ENCODE results near the gene B3GALT6.

B3GALT6 gene

DNA sequence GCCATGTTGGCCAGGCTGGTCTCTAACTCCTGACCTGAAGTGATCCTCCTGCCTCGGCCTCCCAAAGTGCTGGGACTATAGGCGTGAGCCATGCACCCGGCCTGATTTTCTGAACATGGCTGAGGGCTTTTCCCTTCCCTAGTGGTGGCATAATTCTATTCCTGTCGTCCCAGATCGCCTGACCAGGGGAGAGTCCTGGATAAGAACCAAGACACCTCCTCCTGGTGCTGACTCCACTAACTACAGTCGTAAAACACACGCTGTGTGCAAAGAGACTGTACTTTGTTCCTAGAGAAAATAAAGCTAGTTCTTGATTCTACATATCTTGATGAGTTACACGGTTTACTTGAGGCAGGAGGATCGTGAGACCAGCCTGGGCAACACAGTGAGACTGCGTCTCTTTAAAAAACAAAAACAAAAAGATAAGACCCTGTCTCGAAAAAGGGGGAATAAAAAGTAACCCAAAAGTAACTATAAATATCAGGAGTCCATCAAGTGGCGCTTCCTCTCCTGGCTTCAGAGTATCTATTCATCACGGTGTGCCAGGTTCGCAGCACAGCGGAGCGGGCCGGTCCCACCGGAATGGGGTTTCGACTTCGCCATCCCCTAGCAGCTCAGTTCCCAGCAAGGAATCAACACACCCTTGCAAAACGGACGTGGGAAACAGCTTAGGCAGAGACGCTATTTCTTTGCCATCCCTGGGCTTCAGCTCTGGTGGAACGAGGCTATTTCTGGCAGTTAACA is 1.2 kb upstream of the B3GALT6 start:
- DNase-seq (ENCODE audit: low read depth in 4 of 4, low spot score in 1 of 4) = no peak

DNA sequence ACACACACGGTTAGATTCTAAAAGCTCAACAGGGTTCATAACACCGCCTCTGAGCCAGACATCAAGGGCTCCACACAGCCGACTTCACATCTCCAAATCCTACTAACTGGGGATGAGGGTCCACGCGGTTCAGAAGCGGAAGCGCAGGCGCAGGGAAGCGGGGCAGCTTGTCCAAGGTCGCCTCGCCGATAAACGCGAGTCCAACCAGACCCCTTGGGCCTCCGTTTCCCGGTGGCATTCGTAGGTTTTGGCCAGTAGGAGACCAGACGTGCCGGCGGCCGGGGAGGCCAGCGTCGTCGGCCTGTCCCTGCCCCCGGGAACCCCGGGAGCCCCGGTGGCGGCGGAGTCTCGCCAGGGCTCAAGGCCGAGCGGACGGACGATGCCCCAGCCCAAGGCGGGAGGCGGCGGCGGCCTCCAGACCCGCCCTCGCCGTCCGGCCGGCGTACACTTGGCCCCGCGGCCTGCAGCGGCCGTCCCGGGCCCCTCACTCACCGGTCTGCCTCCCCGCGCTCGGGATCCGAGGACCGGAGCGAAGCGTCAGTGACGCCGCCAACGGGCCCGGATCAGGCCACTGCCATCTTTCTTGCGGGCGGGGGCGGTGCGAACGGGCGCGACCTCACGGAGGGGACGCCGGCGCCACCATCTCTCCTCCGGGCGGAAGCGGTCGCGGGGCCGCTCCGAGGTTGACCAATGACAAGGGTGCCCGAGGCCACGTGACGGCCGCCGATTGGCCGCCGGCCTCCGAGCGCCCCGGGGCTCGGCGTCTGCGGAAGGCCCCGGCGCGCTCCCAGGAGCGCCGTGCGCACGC is 433 bp upstream of the B3GALT6 start, which contains the start of gene SDF4:
Gene SDF4 (minus strand): TSS at position 602 of the 808 bp plus-strand sequence. CDS start 3,229 bp downstream, outside the sequence.
- peak; percentile 86 to 95 (median 93) for DNase-seq (ENCODE audit: low read depth in 4 of 4, low spot score in 1 of 4)

DNA sequence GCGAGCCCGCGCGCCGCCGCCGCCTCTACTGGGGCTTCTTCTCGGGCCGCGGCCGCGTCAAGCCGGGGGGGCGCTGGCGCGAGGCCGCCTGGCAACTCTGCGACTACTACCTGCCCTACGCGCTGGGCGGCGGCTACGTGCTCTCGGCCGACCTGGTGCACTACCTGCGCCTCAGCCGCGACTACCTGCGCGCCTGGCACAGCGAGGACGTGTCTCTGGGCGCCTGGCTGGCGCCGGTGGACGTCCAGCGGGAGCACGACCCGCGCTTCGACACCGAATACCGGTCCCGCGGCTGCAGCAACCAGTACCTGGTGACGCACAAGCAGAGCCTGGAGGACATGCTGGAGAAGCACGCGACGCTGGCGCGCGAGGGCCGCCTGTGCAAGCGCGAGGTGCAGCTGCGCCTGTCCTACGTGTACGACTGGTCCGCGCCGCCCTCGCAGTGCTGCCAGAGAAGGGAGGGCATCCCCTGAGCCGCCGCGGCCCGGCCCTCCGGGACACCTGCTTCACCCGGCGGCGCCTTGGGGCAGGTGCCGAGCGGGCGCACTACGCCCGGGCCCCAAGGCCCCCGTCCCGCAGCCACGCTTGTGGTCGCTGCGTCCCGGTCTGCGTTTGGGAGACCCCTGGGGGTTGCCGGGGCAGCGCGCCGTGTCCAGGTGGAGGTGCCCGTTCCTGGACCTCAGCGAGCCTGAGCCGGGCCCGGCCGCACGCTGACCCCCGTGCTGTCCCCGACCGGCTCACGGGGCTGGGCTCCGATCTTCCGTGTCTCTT is 944 bp downstream of the B3GALT6 start:
- DNase-seq (ENCODE audit: low read depth in 4 of 4, low spot score in 1 of 4) = no peak

DNA sequence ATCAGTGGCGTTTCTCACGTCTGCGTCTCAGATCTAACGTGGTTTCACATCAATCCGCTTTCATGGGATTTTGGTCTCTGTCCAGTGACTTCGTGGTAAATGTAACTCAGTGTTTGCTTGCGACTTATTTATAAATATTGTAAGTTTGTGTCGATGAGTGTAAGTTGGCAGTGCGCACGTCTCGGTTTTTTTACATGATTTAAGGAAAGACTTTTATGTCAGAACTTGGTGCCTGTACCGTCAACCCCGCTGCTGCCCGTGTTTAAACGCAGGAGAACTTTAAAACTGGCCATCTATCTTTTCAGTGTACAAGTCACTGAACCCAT is 1.5 kb downstream of the B3GALT6 start:
- DNase-seq (ENCODE audit: low read depth in 4 of 4, low spot score in 1 of 4) = no peak

DNA sequence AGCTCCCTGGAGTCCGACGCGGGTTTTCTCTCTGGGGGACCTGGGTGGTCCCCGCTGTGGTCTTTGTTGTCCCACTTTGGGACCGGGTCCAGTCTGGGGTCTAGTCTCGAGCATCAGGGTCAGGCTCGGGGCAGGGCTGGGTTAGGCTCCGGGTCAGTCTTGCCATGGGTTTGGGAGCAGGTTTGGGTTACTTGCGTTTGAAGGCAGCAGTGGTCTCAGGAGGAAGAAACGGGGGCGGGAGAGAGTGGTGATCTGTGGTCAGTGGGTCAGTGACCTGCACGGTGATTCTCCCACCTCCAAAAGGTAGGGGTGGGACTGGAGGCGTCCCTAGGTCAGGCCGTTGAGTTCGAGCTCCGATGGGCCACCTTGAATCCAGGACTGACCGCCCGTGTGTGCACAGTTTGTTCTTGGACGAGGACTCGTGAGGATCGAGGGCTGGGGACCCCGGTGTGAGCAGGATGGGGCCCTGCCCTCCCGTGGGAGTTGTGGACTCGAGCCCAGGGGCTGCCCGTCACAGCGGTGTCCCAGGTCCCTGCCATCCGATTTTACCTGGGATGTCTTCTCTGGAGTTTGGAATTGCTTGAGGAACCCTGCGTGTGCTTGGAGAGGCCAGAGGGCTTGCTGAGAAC is 2.3 kb downstream of the B3GALT6 start:
- DNase-seq (ENCODE audit: low read depth in 4 of 4, low spot score in 1 of 4) = no peak

DNA sequence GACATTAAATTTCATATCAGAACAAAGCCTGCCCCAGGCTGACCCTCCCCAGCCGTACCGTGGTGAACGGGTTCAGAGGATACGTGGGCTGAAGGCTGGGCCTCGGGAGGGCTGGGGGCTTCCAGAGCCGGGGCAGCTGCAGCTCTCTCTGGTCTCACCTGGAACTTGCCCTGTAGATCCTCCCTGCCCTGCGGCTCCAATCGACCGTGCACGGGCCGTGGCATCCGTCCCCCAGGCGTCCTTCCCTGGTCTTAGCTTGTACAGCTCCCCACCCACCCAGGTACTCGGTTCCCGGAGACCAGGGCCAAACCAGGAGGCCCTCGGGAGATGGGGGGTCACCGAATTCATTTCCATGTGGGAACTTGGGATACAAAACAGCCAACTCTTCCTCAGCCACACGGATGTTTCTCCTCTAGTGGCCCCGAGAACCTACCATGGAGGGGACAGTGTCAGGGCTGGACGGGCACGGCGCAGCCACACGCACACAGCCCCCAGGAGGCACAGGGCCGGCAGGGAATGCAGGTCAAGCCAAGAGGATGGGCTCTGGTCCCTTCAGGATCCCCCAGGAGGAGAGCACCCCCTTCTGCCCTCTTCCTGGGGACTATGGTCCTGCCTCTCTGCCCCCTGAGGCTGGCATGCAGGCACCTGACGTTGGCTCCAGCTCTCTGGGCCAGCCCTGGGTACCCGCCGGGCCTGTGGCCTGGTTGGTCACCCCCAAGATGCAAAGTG is 3.1 kb downstream of the B3GALT6 start:
- DNase-seq (ENCODE audit: low read depth in 4 of 4, low spot score in 1 of 4) = no peak

DNA sequence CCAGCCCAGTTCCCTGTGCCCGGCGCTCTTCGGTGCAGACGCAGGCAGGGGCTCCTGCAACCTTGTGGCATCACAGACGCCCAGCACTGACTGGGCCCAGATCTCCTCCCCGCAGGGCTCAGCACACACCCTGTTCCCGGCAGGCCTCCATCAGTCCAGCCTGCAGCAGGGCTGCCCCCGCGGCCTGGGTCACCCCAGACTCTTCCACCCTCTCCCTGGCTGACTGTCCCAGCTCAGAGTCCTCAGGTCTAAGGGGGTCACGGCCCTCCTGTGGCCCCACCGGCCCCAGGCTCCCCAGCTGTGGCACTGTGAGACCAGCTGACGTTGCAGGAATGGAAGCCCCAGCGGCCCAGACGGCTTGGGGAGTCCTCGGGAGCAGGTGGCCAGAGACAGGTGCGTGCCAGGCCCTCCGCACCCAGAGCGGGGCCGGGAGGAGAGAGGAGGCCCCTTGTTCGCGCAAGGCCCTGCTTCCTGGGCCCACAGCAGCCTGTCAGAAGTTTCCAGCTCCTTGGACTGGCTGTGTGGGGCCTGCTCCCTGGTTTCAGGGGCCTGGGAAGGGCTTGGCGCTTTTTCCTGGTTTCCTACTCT is 4.2 kb downstream of the B3GALT6 start:
- DNase-seq (ENCODE audit: low read depth in 4 of 4, low spot score in 1 of 4) = no peak

DNA sequence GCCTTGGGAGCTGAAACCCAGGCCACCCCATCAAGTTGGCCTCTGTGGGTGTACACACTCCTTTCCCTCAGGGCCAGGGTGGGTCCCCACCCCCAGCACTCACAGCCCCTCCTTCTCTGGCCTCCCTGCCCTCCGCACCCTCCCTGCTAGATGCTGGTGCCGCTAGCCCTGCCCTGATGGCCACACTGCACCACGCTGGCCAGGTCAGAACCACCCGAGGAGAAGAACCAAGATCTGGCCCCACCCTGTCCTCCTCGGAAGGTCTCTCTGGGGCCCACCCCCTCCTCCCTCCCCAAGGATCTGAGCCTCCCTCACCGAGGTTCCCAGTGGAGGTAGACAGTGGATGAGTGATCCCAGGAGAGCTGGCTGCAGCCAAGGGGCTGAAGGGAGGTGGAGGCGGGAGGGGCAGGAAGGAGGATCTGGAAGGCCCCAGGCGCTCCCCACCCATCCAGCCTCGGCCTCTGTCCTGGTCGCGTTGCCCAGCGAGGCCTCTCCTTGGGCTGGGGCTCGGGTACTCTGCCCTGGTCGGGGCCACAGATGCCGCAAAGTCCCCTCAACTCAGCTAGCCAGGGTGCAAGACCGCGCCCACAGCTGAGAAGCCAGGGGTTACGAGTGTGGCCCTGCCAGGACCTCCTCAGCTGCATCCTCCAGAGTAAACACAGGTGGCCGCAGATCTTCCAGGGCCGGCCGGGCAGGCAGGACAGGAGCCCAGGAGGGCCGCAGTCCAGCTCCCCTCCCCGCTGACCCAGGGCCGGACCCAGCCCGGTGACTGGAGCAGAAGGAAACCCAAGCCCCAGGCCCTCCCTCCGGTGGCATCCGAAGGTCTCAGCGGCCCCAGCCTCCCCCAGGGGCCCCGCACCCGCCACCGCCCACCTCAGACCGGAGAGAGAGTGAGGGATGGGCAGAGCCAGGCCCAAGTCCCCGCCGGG is 5.2 kb downstream of the B3GALT6 start:
- DNase-seq (ENCODE audit: low read depth in 4 of 4, low spot score in 1 of 4) = no peak

DNA sequence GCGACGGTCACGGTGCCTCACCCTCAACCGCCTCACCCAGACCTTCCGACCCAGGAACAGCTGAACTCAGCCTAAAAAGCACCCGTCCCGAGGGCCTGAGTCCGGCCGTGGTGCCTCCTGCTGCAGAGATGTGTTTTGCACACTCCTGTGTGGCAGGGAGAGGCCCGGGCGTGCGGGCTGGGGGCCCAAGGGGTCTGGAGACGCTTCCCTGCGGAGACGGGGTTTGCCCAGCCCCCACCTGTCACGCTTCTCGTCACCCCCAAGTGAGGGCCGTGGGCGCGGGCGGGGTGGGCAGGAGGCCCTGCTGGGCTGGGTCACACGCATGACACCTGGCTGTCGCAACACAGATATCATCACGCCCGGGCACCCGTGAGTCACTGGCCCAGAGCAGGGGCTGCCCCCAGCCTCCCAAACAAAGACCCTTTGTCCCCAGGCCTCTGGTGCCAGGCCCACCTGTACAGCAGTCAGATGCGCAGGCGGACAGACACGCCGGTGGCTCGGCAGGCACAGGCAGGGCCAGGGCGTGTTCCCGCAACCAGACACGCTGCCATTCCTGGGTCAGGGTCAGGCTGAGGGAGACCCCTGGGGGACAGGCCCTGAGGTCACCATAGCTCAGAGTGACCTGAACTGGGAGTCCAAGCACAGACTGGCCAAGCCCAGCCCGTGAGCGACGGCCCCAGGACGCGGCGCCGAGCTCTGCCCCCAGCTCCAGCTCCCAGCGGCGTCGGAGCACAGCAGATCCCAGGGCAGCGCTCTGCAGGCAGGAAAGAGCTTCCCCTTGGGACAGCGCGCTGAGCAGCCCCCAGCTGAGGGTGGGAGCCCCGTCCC is 6.1 kb downstream of the B3GALT6 start:
- no peak for DNase-seq (ENCODE audit: low read depth in 4 of 4, low spot score in 1 of 4)

DNA sequence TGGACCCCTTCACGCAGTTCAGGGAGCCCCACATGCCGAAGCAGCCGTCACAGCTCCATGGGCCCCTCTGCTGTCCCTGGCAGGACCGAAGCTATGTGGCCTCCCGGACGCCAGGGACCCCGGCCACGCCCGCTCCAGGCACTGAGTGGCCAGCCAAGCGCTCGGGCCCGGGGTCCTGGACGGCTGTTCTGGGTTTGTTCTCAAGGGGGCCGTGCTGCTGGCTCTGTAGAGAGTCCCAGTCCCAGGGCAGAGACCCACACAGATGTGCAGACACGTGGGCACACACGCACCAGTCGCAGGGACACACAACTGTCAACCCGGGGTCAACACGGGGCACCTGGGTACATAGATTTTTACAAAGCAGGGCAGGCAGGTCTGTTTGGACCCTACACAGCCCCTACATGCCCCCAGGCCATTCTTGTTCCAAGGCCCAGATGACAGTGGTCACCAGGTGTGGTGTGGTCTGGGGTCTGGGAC is 6.7 kb downstream of the B3GALT6 start:
- no peak for DNase-seq (ENCODE audit: low read depth in 4 of 4, low spot score in 1 of 4)

DNA sequence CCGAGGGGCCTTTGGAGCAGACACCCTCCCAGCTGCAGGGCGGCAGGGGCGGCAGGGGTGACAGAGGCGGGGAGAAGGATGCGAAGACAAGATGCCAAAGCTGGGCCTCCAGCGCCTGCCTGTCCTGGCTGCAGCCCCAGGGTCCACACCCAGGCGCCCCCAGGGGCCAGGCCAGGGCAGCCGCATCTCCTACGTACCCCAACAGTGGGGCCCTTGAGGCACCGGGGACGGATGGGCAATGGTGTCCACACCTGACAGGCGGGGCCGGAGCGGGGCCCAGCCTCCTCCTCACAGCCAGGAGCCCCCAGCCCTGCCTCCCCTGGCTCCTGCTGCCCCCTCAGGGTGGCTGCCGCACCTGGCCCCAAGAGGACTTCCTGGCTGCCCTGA is 7.2 kb downstream of the B3GALT6 start:
- DNase-seq (ENCODE audit: low read depth in 4 of 4, low spot score in 1 of 4) = no peak

DNA sequence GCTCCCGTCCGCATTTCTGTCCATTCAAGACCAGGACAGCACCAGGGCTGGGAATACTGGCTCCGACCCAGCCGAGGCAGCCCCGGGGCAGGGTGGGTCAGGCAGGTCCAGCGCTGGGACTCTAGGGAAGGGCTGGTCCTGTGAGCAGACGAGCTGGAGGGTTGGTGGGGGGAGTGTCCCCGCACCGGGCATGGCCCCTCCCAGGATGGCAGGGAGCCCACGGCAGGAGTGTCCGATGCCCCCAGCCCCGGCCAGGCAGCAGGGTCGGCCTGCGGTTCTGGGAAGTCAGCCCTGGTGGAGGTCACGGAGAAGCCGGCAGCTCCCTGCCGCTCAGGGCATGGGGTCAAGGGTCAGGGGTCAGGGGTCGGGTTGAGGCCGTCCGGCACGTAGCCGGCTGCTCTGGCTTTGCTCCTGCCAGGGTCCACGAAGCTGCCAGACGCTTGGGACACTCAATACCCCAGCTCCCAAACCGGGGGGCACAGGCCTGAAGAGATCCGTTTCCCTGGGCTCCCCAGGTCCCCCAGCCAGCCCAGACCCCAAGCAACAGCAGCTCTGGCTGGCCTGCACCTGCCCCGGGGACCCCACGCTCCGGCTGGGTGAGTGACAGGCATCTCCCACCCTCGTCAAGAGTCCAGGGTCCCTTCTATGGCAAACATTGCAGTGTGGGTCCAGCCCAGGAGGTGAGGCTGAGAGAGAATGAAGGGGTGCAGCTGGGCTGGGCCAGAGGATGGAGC is 7.7 kb downstream of the B3GALT6 start:
- DNase-seq (ENCODE audit: low read depth in 4 of 4, low spot score in 1 of 4) = no peak

DNA sequence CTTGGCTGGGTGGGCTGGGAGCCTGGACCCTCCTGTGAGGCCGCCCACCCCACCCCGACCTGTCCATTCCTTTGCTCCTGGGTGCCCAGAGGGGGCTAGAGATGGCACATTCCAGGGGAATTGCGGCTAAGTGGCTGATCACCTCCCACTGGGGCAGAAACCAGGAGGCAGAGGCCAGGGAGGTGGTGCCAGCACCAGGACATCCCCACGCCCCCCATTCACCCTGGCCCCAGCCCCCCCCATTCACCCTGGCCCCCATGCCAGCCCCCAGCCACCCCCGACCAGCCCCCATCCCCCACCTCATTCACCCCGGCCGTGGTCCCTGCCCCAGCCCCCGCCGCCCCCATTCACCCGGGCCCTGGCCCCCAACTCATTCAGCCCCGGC is 8.3 kb downstream of the B3GALT6 start:
- no peak for DNase-seq (ENCODE audit: low read depth in 4 of 4, low spot score in 1 of 4)

DNA sequence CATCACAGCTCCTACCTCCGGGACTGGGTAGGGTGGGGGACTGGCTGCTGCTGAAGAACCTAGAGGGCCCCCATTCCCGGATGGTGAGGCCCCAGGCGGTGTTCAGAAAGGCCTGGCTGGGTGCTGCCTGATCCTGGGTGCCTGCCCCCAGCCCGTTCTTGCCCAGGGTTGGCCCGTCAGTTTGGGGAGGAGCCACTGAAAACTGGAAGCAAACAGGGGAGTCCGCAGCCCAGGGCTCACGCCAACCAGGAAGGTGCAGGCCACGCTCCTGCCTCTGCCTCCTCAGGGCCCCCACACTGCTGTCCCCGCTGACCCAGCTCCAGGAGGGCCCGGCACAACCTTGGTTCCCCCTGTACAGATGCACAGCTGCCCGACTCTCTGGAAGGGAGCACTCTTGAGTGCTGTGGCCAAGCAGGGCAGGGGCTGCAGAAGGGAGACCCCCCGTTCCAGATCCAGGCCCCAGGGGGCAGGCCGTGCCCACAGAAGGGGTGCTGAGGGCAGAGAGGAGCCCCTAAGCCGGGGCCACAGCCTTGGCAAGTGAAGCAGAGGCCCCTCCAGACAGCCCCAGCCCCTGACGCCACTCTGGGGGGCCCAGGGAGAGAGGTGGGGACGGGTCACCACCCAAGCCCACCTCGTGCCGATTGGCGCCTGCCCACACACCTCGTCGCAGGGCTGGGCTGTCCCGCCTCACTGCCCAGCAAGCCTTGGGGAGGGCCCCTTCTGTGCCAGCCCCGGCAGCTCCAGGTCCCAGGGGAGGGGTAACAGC is 9.0 kb downstream of the B3GALT6 start:
- DNase-seq (ENCODE audit: low read depth in 4 of 4, low spot score in 1 of 4) = no peak

DNA sequence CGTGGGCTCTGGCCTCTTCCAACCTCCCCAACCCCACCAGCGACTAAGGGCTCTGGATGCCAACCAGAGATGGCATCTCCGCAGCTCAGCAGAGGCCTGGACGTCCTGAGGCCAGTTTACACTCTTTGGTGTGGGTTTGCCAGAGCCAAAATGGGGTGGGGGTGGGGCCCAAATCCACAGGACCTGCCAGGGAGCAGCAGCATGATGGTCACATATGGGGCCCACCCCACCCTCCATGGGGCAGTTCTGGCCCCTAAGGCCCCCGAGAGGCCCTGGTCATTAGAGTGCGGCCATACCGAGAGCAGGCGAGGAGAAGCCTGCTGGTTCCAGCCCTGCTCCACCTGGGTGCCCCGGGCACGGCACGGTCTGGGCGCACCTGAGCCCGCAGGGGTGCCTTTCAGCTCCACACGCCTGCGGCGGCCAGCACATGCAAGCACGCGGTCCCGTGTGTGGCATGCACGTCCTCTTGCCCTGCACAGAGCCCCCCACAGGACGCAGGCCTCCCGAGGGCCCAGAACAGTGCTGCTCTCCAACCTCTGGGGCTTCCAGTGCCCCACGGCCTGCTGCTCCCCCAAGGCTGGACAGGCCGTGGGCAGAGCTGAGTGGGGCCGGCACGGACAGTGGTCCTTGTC is 9.7 kb downstream of the B3GALT6 start:
- DNase-seq (ENCODE audit: low read depth in 4 of 4, low spot score in 1 of 4) = no peak

DNA sequence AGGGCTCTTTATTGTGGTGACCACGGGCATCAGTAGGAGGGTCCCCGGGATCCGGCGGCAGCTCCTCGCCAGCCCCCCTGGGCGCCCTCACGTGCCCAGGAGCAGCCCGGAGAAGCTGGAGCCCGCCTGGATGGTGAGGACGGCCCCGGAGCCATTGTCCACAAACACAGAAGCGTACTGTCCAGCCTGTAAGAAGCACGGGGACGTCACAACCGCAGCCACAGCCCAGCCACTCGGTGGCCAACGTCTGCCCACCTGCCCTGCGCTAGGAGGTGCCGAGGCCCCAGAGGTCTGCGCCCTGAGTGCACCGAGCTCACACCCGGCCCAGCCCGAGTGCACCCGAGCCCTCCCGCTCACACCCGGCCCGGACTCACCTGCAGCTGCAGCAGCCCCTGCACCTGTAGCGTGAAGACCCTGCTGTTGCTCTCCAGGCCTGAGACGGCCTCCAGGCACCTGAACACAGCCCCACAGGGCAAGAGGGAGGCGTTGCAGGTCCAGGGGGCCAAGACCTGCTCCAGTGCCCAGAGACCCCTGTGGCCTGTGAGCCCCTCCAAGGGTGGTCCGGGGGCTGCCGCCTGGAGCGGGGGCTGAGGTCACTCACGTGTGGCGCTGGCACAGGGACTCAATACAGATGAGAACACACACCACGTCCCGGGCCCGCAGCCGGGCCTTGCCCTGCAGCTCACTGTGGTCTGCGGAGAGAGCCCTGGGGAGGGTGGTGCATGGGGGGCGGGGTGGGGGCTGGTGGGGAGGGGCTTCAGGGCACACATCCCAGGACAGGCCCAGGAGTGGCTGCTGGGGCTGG is 10.6 kb downstream of the B3GALT6 start:
- DNase-seq (ENCODE audit: low read depth in 4 of 4, low spot score in 1 of 4) = no peak
